ENCODE measurements around the gene MEPE.

DNA sequence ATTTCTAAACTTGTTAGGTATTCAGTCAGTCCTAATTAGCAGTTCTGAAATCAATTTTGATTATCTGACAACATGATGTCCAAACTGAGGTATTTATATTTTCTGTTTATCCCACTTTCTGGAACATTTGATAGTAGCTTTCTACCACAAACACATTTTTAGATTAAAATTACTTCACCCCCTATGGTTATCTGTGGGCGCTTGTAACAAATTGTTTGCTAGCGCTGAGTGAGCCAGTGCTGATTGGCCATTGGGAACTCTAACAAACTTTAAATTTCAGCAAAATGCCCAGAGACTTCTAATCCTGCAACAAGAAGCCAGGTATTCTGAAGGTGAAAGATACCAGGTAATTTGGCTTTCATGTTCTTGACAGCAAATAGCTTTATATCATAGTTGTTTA lies at the start of gene MEPE:
- TF ChIP-seq EZH2phosphoT487 (IDR thresholded peaks at IDR 0.05; ENCODE audit: borderline replicate concordance, low read depth, low read length) (no peak), CTCF (conservative IDR thresholded peaks at IDR 0.05; ENCODE audit: low read length) (no peak)
